GM21367 (cell line): Measurements from ENCODE around the gene NTM.

Source experiments
- ATAC-seq: cut with Tn5 transposase; IDR thresholded peaks from one replicate; pipeline ENCODE4 v1.9.1; 2021; ENCODE audit not compliant: unreplicated experiment

The NTM gene

GRCh38 chr11:132122735-132123134 is 752.3 kb downstream of the NTM start:
- no peak for ATAC-seq

DNA sequence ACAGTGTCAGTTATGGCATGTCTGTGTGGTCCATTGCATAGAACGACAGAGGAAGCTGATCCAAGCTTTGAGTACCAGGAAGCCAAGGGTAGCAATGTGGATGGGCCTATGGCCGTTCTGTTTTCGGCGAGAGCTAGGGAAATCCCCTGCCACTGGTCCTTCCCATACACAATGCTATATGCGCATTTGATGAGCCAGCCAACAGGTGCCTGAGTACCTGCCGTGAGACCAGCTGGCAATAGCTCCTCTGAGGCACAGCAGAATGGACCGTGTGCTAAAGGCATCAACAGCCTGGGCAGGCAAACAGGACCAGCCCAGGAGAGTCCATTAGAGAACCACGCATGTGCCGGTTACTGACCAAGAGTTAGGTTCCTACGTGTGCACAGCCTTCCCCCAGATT is 753.0 kb downstream of the NTM start:
- ATAC-seq: no peak

DNA sequence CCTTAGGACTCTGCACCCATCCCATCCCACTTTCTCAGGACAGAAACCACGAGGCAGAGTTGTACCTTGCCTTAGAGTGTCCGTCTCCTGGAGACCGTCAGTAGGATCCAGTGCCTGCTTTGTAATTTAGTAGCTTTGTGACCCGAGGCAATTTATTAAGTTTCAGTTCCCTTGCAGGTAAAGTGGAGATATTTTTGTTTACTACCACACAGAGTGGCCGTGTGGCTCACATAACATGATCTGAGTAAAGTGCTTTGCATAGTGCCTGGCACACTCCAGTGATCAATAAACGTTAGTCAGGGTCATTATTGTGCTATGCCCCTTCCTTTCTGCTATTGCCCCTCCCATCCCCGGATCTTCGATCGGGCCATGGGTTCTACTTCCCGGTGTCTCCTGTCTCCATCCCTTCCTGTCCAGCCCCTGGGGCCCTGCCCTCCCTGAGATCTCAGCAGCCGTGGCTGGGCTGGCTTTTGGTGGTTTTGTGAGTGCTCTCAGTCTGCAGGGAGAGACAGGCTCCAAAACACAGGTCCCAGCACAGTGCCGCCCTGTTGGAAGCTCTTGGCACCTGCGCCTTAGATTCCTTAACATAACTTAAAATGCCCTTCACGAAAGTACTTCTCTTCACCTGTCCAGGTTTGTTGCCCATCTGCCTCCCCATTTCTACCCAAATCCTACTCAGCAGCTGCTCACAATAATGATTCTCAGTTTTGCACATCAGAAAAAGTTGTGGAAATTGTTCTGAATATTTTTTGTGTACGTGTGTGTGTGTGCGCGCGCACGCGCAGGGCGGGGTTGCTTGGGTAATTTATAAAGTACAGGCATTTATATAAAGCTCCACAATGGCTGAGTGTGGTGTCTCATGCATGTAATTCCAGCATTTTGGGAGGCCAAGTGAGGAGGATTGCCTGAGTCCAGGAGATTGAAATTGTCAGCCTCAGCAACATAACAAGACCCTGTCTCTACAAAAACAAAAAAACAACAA is 753.7 kb downstream of the NTM start:
- no peak for ATAC-seq

DNA sequence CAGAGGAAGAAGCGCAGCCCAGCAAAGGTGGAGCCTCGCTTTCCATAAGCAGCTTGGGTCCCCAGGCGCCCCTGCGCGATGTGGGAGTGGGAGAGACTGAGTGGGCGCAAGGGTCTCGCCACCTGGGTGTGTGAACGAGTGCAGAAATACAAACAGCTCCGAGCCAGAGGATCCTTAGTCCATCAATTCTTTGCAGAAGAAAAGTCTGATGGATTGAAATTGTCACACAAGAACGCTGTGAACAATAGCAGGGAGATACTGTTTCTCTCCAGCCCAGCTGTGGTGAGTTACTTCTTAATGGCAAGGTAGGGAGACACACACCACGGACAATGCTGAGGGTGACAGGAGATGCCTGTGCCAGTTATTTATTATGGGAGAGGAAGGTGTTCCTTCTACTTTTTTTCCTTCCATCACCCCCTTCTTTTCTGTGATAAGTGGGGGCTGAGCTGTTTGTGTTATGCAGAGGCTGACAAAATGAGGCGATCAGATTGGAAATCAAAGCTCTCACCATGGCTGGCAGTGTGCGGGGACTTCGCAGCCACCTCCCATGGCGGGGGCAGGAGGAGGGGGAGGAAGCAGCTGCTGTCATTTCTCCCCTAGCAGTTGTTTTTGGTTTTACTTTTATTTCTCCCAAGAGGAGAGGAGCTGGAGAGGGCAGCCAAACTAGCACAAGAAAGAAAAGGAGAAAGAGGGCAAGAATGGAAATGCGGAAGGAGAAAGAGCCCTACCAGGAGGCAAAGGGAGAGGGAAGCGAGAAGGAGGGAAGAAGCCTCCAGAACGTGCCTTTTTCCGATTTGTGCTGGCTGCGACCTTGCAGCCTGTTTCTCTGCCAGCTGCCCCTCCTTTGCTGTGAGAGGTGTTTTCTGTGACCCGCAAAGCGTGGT is 755.8 kb downstream of the NTM start:
- peak; percentile 61 for ATAC-seq

- ATAC-seq: no peak
Measured at GRCh38 chr11:132126973-132127899, 756.8 kb downstream of the NTM start.

- ATAC-seq: no peak
Measured at GRCh38 chr11:132127900-132128288, 757.5 kb downstream of the NTM start.

- no peak for ATAC-seq
Measured at GRCh38 chr11:132131047-132131446, 760.6 kb downstream of the NTM start.

- ATAC-seq: no peak
Measured at GRCh38 chr11:132131961-132132360, 761.5 kb downstream of the NTM start.

DNA sequence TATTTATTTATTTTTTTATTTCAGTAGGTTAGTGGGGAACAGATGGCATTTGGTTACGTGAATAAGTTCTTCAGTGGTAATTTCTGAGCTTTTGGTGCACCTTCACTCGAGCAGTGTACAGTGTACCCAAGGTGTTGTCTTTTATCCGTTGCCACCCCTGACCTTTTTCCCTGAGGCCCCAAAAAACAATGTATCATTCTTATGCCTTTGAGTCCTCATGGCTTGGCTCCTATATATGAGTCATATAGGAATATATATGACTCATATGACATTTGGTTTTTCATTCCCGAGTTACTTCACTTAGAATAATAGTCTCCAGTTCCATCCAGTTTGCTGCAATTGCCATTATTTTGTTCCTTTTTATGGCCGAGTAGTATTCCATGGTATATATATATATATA is 763.9 kb downstream of the NTM start:
- no peak for ATAC-seq

DNA sequence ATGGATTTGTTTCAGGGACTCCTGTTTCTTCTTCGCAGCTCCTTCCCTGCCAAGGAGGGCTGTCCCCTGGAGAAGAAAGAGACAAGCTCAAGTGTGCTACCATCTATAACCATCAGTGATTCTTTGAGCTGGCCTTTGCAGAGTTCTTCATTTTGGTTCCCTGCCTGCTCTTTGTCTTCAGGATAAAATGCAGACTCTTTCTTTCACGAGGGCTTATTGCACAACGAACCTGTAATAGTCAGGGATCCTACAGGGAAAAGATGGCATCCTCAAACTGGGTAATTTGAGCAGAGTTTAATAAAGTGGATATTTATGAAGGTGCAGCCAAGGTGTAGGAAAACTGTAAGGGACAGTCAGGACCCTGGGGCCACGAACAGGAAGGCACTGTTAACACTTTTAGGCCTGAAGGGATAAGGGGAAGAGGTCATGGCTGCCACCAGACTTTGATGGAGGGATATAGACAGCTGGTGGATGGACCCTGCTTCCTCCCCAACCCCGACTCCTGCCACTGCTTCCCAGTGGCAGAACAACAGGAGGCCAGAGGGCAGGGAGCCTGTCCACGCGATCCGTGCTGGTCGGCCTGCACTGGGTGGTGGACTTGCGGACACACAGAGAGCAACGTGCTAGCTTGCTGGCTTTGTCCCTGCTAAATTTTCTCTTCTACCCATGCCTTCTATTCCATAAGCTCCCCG is 767.0 kb downstream of the NTM start:
- ATAC-seq: no peak

GRCh38 chr11:132137981-132138313 is 767.5 kb downstream of the NTM start:
- no peak for ATAC-seq

DNA sequence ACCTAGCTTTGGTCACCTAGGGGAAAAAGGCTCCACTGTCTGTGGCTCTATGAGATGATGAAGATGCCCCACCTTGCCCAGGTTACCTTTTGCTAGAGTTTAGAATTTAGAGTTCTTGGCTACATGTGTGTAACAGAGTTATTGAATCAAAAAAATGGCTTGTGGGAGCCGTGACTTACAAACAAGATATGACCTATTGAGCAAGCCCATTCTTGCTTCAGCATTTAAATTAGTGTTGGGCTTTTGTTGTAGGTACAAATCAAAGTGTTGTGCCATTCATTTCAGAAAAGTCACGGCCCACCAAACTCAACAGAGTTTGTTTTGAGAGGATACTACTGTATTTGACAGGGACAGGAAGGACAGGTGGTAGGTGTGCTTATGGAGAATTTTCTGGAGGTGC is 768.8 kb downstream of the NTM start:
- ATAC-seq: no peak

- no peak for ATAC-seq
Measured at GRCh38 chr11:132140056-132140455, 769.6 kb downstream of the NTM start.

DNA sequence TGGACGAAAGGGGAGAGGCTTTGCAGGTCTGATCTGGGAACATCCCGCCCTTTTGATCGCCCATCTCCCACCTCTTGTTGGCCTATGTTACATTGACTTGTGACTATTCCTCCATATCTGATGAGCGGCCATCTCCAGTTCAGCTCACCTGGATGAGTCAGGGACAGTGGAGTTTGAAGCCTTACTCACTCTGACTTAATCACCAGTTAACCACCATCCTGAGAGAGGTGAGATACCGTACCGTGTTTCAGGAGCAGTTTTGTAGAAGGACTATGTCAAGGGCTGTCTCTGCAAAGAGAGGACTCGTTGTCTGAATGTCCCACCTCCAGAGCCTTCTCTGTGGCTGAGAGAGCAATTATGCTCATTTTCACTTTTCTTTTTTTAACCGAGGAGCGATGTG is 771.7 kb downstream of the NTM start:
- no peak for ATAC-seq

DNA sequence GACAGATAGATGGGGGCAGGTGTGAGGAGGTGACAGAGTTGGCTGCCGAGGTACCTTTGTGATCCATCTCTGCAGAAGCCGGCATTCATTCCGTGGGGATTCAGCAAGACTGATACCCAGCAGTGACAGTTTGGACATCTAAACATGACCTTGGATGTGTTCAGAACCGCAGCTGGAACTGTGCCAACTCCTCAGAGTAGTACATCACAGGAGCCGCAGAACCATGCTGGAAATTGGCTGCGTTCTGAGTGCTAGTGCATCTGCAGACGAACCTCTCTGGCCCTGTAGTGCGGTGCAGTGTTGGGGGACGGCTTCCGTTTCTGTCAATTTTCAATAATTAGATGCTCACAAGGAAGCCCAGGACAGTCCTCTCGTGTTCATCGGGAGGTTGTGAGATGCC is 772.1 kb downstream of the NTM start:
- ATAC-seq: no peak

GRCh38 chr11:132147464-132147863 is 777.0 kb downstream of the NTM start:
- no peak for ATAC-seq

DNA sequence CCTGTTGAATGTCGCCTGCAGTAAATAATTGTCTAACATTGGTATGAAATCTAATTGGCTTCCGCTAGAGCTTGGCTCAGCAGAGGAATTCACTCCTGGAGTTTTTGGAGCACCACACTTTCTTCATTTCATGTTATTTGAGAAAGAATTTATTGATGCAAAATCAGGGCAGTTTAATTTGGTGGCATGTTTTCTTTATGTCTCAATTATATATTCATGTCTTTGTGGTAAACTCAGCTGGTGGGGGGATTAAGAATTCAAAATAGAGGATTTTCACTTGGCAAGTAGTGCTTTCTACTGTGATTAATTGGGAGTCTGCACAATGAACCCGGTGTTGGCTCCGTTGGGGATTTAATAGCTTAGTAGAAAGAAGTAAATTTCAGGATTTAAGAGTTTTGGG is 784.4 kb downstream of the NTM start:
- no peak for ATAC-seq

DNA sequence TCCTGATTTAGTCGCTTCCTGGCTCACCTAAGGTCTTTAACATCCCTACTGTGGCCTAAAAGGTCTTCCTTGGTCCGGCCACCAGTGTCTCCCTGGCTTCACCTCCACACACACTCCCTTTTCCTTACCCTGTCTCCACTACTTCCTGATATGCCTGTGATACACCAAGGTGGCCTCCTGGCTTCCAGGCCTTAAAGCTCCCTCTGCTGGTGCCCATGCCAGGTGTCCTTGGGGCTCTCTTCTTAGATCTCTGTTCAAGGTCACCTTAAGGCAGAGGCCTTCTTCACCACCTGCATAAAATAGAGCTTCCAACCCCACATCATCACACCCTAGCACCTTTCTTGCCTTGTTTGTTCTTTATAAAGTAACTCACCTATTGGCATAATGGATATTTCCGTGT is 787.7 kb downstream of the NTM start:
- ATAC-seq: no peak

GRCh38 chr11:132158696-132159095 is 788.3 kb downstream of the NTM start:
- no peak for ATAC-seq

DNA sequence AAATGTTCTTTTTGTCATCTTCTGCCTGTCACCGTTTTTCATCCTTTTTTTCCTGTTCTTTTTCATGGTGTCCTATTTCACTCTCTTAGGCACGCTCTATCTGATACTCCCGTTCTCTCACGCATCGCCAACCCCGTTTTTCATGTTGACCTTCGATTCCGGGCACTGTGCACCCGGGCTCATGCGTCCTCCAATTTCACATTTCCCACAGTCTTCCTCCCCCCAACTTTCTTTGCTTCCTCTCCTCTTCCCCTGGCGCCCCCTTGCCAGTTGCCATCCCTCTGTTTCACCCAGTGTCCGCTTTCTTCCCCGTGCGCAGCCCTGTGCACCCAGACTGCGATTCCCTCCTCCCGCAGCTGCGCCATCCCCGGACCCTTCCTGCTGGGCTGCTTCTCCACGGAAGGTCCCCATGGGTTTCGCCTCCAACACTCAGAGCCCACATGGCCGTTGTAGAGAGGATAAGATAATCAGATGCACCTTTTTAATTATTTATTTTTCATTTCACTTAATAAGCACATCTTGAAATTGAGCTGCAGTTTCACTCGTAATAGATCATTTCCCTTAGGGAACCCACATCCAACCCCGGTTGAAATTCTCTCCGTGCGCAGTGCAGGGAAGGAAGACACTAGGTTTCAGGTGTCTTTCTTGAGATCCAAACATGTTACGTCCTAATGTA is 791.1 kb downstream of the NTM start:
- no peak for ATAC-seq
